ENCODE results near the gene TTC4.
A peak's percentile ranks its signal among the peaks of the same experiment; 100 is the strongest.

The TTC4 gene

GRCh38 chr1:54787604-54788003 lies 71.9 kb downstream of the TTC4 start:
- DNase-seq, result no peak

- DNase-seq, result no peak
Observed at GRCh38 chr1:54788459-54788858, 72.8 kb downstream of the TTC4 start.

- DNase-seq, result peak in 1 of 4 experiments; percentile 15
Observed at GRCh38 chr1:54791880-54792522, 76.3 kb downstream of the TTC4 start.

Data from activated naive CD4-positive, alpha-beta T cell (primary cell).